ENCODE results near the gene CRACR2A. TPM values are rescaled to one million over a fixed set of nuclear protein-coding genes. Genes with fewer than 3 reads are reported as not detected.
A peak's percentile ranks its signal among the peaks of the same experiment; 100 is the strongest.

CRACR2A gene
- total RNA-seq, 1 donor = 16.3 TPM

DNA sequence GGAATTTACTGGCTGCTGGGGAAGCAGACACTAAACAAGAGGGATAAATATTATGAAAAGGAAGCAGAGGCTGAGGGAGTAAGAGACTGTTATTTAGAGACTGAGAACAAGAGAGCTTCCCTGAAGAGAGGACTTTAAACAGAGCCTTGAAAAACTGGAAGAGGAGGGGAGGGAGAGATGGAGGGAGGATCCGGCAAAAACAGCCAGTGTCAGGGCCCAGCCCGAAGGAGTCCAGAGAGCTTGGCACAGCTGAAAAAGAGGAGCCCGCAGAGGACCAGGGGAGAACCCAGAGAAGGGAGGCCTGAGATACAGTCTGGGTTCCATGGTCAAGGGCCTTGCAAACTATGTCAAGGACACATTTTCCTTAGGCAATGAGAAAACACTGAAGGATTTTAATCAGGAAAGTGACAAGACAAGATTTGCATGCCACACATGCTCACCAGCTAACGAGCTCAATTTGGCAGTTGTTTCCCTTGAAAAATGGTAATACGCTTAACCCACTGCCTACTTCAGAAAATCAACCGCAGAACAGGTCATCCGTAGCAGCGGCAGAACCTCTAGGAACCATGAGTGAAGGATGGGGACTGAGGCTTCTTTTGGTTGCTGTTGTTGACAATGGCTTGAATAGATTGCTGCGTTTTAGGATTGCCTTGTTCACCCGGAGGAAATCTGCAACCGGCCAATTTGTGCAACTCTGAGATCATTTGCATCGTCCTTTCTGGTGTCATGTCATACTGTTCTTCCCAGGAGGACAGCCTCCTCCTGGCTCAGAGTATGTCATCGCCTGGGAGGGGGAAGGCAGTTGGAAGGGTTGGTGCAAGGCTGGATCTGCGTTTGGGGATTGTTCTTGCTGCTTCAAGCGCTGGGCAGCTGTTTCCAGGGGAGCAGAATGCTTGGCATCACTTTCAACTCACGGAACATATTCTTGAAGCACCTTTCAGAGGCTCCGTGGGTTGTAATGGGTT lies 153.7 kb downstream of the CRACR2A start:
- no peaks in the 10 kb centered on the region for H3K79me2 ChIP-seq (ENCODE audit: insufficient read depth, low read length)
- H3K4me1 ChIP-seq (ENCODE audit: insufficient read depth, low read length) = no peaks in the 10 kb centered on the region
- no peaks in the 10 kb centered on the region for H4K20me1 ChIP-seq (ENCODE audit: insufficient read depth, low read length)
- TF ChIP-seq, protein P1, sequence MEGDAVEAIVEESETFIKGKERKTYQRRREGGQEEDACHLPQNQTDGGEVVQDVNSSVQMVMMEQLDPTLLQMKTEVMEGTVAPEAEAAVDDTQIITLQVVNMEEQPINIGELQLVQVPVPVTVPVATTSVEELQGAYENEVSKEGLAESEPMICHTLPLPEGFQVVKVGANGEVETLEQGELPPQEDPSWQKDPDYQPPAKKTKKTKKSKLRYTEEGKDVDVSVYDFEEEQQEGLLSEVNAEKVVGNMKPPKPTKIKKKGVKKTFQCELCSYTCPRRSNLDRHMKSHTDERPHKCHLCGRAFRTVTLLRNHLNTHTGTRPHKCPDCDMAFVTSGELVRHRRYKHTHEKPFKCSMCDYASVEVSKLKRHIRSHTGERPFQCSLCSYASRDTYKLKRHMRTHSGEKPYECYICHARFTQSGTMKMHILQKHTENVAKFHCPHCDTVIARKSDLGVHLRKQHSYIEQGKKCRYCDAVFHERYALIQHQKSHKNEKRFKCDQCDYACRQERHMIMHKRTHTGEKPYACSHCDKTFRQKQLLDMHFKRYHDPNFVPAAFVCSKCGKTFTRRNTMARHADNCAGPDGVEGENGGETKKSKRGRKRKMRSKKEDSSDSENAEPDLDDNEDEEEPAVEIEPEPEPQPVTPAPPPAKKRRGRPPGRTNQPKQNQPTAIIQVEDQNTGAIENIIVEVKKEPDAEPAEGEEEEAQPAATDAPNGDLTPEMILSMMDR (IDR thresholded peaks at IDR 0.05; ENCODE audit: extremely low read depth, low read depth, low read length) = no peak
- H3K36me3 ChIP-seq (ENCODE audit: insufficient read depth, low read length) = no peaks in the 10 kb centered on the region
- H3K4me3 ChIP-seq (ENCODE audit: insufficient read depth, low read length) = no peak overlapping the region
- no peak overlapping the region for H2AFZ ChIP-seq (ENCODE audit: low read length)
- no peaks in the 10 kb centered on the region for H3K9me3 ChIP-seq (ENCODE audit: low read depth, low read length)
- H3K27me3 ChIP-seq (ENCODE audit: insufficient read depth, low read length) = peaks cover 15% of the 10 kb centered on the region
- no peak overlapping the region for H3K4me2 ChIP-seq (ENCODE audit: insufficient read depth, low read length)
- peak; percentile 69 for DNase-seq (ENCODE audit: insufficient read length, low spot score, missing footprints)
- H3K27ac ChIP-seq (ENCODE audit: low read depth, low read length) = no peak overlapping the region

DNA sequence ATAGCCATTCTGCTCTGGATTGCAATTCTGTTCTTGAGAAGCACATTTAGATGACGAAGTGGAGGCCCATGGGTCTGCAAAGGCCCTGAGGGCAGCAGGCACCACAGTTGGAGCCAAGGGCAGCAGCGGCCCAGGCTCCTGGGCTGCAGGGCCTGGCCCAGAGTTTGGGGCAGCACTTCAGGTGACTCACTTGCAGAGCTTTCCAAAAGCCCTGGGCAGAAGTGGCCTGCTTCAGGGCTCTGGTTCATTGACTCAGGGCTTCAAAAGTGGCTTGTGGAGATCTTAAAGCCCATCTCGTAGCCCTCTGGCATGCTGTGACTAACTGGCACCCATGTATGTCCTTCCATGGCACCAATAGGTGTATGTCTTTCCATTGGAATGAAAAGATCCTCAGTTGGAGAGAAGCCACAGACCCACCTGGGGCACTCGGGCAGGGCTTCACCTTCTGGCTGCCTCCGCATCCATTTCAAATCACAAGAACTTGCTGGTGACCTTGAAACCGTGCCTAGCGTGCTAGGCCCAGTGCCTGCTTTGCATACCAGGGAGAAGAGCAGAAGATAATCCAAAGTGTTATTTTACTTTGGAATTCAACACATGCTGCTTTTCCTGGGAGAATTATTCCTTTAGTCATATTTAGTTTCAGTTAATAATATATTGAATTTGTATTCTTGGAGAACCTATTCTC lies 155.2 kb downstream of the CRACR2A start:
- no peaks in the 10 kb centered on the region for H3K79me2 ChIP-seq (ENCODE audit: insufficient read depth, low read length)
- no peak overlapping the region for H3K27ac ChIP-seq (ENCODE audit: low read depth, low read length)

DNA sequence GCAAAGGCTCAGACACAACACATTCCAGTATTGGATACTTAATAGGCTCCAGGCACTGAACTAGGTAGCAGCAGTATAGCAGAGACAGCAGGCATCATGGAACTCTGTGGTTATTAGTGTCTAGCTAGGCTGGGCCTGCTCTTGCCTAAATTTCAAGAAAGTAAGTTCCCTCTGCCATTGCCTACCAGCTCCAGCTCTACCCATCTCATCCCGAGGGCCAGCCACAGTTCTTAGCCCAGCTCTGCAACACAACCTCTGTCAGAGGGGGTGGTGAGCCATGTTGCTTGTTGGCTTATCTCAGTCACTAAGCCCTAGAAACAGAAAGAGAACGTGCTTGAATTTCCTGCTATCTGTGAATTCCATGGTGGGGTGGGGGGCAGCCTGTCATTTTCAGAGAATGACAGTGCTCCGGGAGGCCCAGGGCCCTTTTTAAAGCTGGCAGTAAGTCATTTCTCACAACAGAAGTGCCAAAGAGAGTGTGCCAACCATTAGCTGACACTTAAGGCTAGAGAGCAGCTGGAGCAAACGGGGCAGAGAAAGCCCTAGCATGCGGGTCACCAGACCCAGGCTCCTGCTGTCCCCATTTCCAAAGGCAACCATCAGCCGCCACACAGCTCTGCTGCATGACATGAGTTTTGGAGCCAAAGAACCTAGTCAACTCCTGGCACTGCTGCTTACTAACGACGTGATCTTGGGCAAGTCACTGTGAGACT lies 156.1 kb downstream of the CRACR2A start:
- no peak overlapping the region for H3K4me2 ChIP-seq (ENCODE audit: insufficient read depth, low read length)
- no peak overlapping the region for H3K4me3 ChIP-seq (ENCODE audit: insufficient read depth, low read length)
- H3K27ac ChIP-seq (ENCODE audit: low read depth, low read length) = no peak overlapping the region
- H3K4me1 ChIP-seq (ENCODE audit: insufficient read depth, low read length) = no peaks in the 10 kb centered on the region
- H3K79me2 ChIP-seq (ENCODE audit: insufficient read depth, low read length) = no peaks in the 10 kb centered on the region
- TF ChIP-seq, protein P1 (IDR thresholded peaks at IDR 0.05; ENCODE audit: extremely low read depth, low read depth, low read length) = no peak
- DNase-seq (ENCODE audit: insufficient read length, low spot score, missing footprints) = peak; percentile 62
- H3K9me3 ChIP-seq (ENCODE audit: low read depth, low read length) = no peaks in the 10 kb centered on the region
- no peaks in the 10 kb centered on the region for H4K20me1 ChIP-seq (ENCODE audit: insufficient read depth, low read length)
- H3K36me3 ChIP-seq (ENCODE audit: insufficient read depth, low read length) = no peaks in the 10 kb centered on the region
- peaks cover 15% of the 10 kb centered on the region for H3K27me3 ChIP-seq (ENCODE audit: insufficient read depth, low read length)
- H2AFZ ChIP-seq (ENCODE audit: low read length) = no peak overlapping the region

More for the DNA sequence above, 155.2 kb downstream of the CRACR2A start:
- Histone ChIP-seq H3K36me3 (ENCODE audit: insufficient read depth, low read length) (no peaks in the 10 kb centered on the region), H4K20me1 (ENCODE audit: insufficient read depth, low read length) (no peaks in the 10 kb centered on the region), H3K9me3 (ENCODE audit: low read depth, low read length) (no peaks in the 10 kb centered on the region), H3K4me2 (ENCODE audit: insufficient read depth, low read length) (no peak overlapping the region), H3K4me3 (ENCODE audit: insufficient read depth, low read length) (no peak overlapping the region), H3K4me1 (ENCODE audit: insufficient read depth, low read length) (no peaks in the 10 kb centered on the region), H2AFZ (ENCODE audit: low read length) (no peak overlapping the region), H3K27me3 (ENCODE audit: insufficient read depth, low read length) (peaks cover 15% of the 10 kb centered on the region)
- peak; percentile 37 for DNase-seq (ENCODE audit: insufficient read length, low spot score, missing footprints)
- TF ChIP-seq, protein P1 (IDR thresholded peaks at IDR 0.05; ENCODE audit: extremely low read depth, low read depth, low read length) = no peak
